ENCODE data around the gene KCNJ6. TPM values are rescaled to one million over a fixed set of nuclear protein-coding genes. Genes with fewer than 3 reads are reported as not detected.

The KCNJ6 gene
- total RNA-seq, 2 donors from 2014 or later, result 0.33 TPM; not detected in 1

DNA sequence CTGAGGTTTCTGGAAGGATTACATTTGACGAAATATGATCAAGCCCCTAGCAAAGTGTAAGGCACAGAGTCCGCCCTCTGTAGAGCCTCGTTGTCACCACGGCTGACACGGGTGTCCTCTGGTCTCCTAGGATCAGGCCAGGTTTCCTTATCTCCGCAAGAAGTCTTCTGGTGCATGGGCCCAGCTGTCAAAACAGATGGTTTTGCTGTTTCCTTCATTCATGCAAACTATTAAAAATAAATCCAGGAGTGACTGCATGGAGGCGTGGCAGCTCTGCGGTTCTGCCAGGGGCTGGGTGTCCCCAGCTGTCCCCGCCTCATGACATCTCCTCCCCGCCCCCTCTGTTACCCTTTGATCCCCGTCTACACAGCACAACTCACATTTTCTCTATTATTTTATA, 340.7 kb downstream of the KCNJ6 start:
- H3K27me3 ChIP-seq (ENCODE audit: control insufficient read depth, insufficient read depth, low read length, poor library complexity, severe bottlenecking), result no peaks in the 10 kb centered on the region
- H3K27ac ChIP-seq (ENCODE audit: low read depth, low read length), result no peak overlapping the region
- H3K4me1 ChIP-seq (ENCODE audit: control insufficient read depth, insufficient read depth, low read length), result peaks cover 3% of the 10 kb centered on the region
- no peak overlapping the region for H3K4me3 ChIP-seq (ENCODE audit: low read length)
- peaks cover 28% of the 10 kb centered on the region for H3K9me3 Mint-ChIP-seq
- 93 to 99% methylated on average over 10 to 11 of the region's 11 CpGs for WGBS, 2 experiments (ENCODE audit: insufficient coverage in 1 of 2, insufficient read length in 1 of 2)
- H3K36me3 ChIP-seq (ENCODE audit: control insufficient read depth, insufficient read depth, low read length), result no peaks in the 10 kb centered on the region
- no peak overlapping the region for H3K9ac ChIP-seq (ENCODE audit: extremely low read depth, low read length, poor library complexity, severe bottlenecking)
- H3K4me3 Mint-ChIP-seq, result no peak overlapping the region
- H3K27ac Mint-ChIP-seq, result no peak overlapping the region
- H3K4me1 Mint-ChIP-seq, result peaks cover 11% of the 10 kb centered on the region
- TF ChIP-seq, protein P1, sequence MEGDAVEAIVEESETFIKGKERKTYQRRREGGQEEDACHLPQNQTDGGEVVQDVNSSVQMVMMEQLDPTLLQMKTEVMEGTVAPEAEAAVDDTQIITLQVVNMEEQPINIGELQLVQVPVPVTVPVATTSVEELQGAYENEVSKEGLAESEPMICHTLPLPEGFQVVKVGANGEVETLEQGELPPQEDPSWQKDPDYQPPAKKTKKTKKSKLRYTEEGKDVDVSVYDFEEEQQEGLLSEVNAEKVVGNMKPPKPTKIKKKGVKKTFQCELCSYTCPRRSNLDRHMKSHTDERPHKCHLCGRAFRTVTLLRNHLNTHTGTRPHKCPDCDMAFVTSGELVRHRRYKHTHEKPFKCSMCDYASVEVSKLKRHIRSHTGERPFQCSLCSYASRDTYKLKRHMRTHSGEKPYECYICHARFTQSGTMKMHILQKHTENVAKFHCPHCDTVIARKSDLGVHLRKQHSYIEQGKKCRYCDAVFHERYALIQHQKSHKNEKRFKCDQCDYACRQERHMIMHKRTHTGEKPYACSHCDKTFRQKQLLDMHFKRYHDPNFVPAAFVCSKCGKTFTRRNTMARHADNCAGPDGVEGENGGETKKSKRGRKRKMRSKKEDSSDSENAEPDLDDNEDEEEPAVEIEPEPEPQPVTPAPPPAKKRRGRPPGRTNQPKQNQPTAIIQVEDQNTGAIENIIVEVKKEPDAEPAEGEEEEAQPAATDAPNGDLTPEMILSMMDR (conservative IDR thresholded peaks at IDR 0.05), result no peak
- DNase-seq, result peak; percentile 37
- peaks cover 3% of the 10 kb centered on the region for H3K36me3 Mint-ChIP-seq (ENCODE audit: low read depth)
- peaks cover 21% of the 10 kb centered on the region for H3K9me3 ChIP-seq (ENCODE audit: control insufficient read depth, low read length)
- H3K27me3 Mint-ChIP-seq (ENCODE audit: insufficient read depth), result no peaks in the 10 kb centered on the region

GRCh38 chr21:37574751-37575150, 341.5 kb downstream of the KCNJ6 start:
- peak; percentile 31 for DNase-seq
- H3K27ac Mint-ChIP-seq, result no peak overlapping the region
- TF ChIP-seq, protein P1 (conservative IDR thresholded peaks at IDR 0.05), result peak; percentile 20
- H3K4me3 ChIP-seq (ENCODE audit: low read length), result no peak overlapping the region
- H3K27me3 Mint-ChIP-seq (ENCODE audit: insufficient read depth), result no peaks in the 10 kb centered on the region
- peaks cover 22% of the 10 kb centered on the region for H3K9me3 Mint-ChIP-seq
- peaks cover 11% of the 10 kb centered on the region for H3K4me1 Mint-ChIP-seq
- H3K36me3 Mint-ChIP-seq (ENCODE audit: low read depth), result peaks cover 3% of the 10 kb centered on the region
- 96 to 98% methylated on average over 6 to 7 of the region's 7 CpGs for WGBS, 2 experiments (ENCODE audit: insufficient coverage in 1 of 2, insufficient read length in 1 of 2)
- peaks cover 20% of the 10 kb centered on the region for H3K9me3 ChIP-seq (ENCODE audit: control insufficient read depth, low read length)
- H3K36me3 ChIP-seq (ENCODE audit: control insufficient read depth, insufficient read depth, low read length), result no peaks in the 10 kb centered on the region
- H3K27me3 ChIP-seq (ENCODE audit: control insufficient read depth, insufficient read depth, low read length, poor library complexity, severe bottlenecking), result no peaks in the 10 kb centered on the region
- no peak overlapping the region for H3K4me3 Mint-ChIP-seq
- peaks cover 3% of the 10 kb centered on the region for H3K4me1 ChIP-seq (ENCODE audit: control insufficient read depth, insufficient read depth, low read length)
- no peak overlapping the region for H3K9ac ChIP-seq (ENCODE audit: extremely low read depth, low read length, poor library complexity, severe bottlenecking)
- H3K27ac ChIP-seq (ENCODE audit: low read depth, low read length), result no peak overlapping the region

- Mint-ChIP-seq H3K4me1 (peaks cover 11% of the 10 kb centered on the region), H3K27ac (no peak overlapping the region), H3K9me3 (peaks cover 17% of the 10 kb centered on the region), H3K36me3 (ENCODE audit: low read depth) (peaks cover 3% of the 10 kb centered on the region), H3K27me3 (ENCODE audit: insufficient read depth) (no peaks in the 10 kb centered on the region), H3K4me3 (no peak overlapping the region)
- TF ChIP-seq, protein P1 (conservative IDR thresholded peaks at IDR 0.05), result no peak
- Histone ChIP-seq H3K4me3 (ENCODE audit: low read length) (no peak overlapping the region), H3K36me3 (ENCODE audit: control insufficient read depth, insufficient read depth, low read length) (no peaks in the 10 kb centered on the region), H3K9me3 (ENCODE audit: control insufficient read depth, low read length) (peaks cover 15% of the 10 kb centered on the region), H3K27ac (ENCODE audit: low read depth, low read length) (no peak overlapping the region), H3K27me3 (ENCODE audit: control insufficient read depth, insufficient read depth, low read length, poor library complexity, severe bottlenecking) (no peaks in the 10 kb centered on the region), H3K4me1 (ENCODE audit: control insufficient read depth, insufficient read depth, low read length) (peaks cover 3% of the 10 kb centered on the region), H3K9ac (ENCODE audit: extremely low read depth, low read length, poor library complexity, severe bottlenecking) (no peak overlapping the region)
- WGBS, 2 experiments (ENCODE audit: insufficient coverage in 1 of 2, insufficient read length in 1 of 2), result 90 to 91% methylated on average over 3 to 6 of the region's 6 CpGs
- no peak for DNase-seq
These were observed 341.9 kb downstream of the KCNJ6 start for GRCh38 chr21:37574316-37574715.
